Peyer's patch (tissue), 4 donors: ENCODE data around the gene NR6A1.

Source experiments
- CTCF ChIP-seq, 6 experiments: fragments of 450-650 bp in 4 of 6; fragments of 200-600 bp in 2 of 6; sonication (generic) in 1 of 6; IDR thresholded peaks; one replicate each; pipeline ENCODE4 v1.5.1; 2017 to 2019; ENCODE audit warnings: antibody characterized with exemption in 6 of 6, mild to moderate bottlenecking in 3 of 6, moderate library complexity in 1 of 6
- POLR2A ChIP-seq, 2 donors: fragments of 450-650 bp; IDR thresholded peaks; one replicate each; pipeline ENCODE4 v1.5.1; 2017; ENCODE audit warnings: antibody characterized with exemption in 2 of 2, mild to moderate bottlenecking in 2 of 2, moderate library complexity in 2 of 2

DNA sequence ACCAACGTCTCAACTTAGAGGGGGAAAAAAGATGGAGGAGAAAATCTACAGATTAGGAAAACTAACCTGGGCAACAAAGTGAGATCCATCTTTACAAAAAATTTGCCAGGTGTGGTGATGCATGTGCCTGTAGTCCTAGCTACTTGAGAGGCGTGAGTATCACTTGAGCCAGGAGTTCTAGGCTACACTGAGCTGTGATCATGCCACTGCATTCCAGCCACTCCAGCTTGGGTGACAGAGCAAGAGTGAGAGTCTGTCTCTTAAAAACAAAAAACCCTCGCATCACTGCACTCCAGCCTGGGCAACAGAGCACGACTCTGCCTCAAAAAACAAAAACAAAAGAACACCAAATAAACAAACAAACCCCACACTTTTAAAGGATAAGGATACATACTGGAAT lies 165.9 kb downstream of the NR6A1 start:
- no peak for TF ChIP-seq POLR2A (IDR thresholded peaks at IDR 0.05)
- no peak for TF ChIP-seq CTCF (IDR thresholded peaks at IDR 0.05)
